Fibroblast of gingiva (primary cell): Measurements from ENCODE around the gene ARL4D.
"Not testable (repeated sequence)": the region's sequence is repeated elsewhere in the genome, so short reads cannot be mapped to it uniquely, and the experiment has no call there.

Experiments used
- DNase-seq: peaks from one replicate; pipeline ENCODE4 v3.0.0-alpha.2; 2011; ENCODE audit warnings: low read depth

The ARL4D gene

DNA sequence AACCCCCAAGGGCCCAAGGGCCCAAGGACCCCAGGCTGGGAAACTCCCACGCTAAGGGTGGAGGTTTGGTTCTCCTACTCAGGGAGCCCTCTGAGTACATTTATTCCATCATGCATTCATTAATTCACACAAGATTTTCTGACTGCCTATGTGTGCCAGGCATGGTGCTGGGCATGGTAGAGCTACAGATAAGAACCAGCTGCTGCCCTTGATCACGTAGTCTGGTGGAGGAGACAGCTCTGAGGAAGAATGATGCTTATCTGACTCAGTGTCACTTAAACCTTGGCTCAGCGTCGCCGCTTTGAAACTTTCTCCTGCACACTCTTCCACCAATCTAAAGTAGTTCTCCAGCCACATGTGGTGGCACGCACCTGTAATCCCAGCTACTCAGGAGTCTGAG, 3.6 kb upstream of the ARL4D start:
- no peak for DNase-seq

DNA sequence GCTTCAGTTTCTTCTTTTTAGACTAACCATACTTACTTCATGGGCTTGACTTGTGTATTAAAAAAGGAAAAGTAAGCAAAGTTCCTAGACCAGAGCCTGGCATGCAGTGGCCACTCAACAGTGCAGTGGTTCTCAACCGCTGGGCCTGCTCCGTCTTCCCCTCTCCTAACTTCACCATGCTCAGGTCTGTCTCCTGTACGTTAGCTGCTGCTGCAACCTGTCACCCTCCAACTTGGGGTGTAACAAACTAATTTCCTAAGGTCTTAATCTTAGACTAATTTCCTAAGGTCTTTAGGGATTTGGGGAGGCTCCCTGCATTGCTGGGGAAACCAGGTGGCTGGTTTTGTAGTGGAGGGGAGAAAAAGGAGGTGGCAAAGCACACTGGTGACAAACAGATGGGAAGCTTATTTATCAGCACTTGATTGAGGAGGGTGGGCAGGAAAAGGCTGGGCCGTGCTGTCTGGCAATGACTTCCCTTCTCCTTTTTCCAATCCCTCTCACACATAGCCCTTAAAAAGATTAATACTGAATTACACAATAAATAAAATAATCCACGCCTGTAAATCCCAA, 2.2 kb upstream of the ARL4D start:
- DNase-seq, result no peak

DNA sequence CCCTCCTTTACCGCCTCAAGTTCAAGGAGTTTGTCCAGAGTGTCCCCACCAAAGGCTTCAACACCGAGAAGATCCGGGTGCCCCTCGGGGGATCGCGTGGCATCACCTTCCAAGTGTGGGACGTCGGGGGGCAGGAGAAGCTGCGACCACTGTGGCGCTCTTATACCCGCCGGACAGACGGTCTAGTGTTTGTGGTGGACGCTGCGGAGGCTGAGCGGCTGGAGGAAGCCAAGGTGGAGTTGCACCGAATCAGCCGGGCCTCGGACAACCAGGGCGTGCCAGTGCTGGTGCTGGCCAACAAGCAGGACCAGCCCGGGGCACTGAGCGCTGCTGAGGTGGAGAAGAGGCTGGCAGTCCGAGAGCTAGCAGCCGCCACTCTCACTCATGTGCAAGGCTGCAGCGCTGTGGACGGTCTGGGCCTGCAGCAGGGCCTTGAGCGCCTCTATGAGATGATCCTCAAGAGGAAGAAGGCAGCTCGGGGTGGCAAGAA, 1.1 kb downstream of the ARL4D start:
- DNase-seq, result peak; percentile 36

DNA sequence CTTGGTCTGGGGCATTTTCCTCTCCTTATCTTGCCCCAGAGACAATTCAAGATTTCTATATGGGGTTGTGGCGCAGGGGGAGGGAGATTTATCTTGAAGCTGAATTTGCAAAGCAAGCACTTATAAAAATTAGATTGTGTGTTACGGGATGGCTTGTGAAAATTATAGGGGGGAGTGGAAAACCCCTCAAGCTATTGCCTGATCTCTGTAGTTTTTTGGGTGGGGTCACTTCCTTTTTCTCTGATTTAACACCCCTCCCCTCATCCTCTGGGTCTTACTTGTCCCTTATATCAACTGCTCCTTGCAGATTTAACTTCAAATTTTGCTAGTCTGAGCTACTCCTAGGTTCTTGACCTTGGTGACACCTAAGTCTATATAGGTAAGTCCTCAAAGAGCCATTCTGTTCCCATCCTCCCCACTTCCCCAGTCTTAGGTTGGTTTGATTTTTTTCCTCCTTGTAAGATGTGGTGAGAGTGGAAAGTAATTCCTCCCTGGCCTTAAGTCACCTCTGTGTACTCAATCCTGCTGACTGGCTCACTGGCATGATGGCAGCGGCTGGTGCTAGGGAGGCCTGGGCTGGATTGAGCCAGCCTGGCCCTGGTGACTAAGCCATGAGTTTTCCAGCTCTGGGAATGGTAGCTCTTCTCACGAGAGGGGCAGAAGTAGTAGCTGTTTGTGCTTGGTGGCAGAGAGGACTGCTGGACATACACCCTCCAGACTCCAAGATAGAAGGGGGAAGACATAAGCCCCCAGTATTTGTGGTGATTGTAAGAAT, 2.3 kb downstream of the ARL4D start:
- DNase-seq, result peak; percentile 88

DNA sequence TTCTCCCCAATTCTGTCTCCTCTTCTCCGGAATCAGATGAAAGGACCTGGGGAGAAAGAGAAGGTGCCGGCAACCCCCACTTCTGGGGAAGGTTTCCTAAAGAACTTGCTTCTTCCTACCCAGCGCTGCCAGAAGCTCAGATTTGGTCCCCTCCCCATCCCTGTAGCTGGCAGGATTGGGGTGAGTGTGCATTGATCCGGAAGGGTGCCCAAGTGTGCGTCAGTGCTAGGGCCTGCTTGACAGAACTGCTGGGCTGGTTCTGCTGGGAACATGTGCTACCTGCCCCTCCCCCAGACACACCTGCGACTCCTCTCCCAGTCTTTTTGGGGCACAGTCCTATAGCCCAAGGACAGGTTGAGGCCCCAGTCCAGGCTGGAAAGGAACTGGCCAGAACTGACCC, 3.3 kb downstream of the ARL4D start:
- no peak for DNase-seq

DNA sequence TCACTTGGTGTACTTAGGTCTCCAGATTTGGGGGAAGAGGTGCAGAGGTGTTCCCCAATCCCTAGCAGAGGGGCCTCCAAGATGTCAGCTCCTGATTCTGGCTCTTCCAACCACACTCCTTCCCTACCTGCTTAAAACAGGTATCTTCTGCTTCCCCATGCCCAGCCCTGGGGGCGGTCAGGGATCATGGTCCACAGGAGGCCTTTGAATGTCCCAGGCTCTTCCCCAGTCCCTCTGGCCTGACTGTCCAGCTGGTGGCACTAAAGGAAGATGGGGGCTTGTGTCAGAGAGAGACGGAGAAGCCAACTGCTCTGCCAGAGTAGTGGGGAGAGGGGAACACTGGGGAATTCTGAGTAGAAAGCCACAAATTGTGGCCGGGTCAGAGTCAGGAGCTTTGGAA, 3.8 kb downstream of the ARL4D start:
- DNase-seq, result no peak

DNA sequence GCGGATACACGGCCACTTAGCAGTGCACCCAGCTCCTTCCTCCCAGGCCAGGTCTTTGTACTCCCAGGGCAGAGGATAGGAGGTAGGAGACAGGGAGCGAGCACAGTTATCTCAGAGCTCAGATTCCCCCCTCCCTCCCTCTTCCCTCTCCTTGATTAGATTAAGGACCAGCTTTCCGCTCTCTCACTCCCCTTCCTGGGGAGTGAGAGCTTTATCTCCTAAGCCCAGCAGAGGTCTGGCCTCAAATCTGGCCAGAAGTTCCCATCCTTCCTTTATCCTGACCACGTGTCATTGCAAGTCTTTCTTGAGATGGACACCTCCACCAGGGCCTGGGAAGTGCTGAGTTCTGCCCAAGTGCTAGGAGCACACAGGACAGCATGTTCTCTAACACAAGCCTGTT, 5.1 kb downstream of the ARL4D start:
- DNase-seq, result no peak

DNA sequence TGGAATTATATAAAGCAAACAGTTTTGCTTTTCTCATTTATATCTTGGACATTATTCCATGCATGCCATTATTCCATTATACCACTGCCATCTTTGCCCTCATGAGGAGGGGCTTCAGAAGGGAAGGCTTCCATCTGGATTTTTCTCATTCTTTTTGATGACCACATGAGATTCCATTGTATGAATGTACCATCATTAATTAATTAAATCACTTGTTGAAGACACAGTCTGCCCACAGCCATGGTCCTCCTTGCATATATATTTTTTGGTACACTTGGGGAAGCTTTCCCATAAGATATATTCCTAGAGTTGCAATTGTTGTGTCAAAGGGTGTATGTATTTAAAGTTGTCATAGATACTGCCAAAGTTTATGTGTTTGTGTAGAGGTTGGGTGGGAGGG, 7.1 kb downstream of the ARL4D start:
- DNase-seq, result no peak

DNA sequence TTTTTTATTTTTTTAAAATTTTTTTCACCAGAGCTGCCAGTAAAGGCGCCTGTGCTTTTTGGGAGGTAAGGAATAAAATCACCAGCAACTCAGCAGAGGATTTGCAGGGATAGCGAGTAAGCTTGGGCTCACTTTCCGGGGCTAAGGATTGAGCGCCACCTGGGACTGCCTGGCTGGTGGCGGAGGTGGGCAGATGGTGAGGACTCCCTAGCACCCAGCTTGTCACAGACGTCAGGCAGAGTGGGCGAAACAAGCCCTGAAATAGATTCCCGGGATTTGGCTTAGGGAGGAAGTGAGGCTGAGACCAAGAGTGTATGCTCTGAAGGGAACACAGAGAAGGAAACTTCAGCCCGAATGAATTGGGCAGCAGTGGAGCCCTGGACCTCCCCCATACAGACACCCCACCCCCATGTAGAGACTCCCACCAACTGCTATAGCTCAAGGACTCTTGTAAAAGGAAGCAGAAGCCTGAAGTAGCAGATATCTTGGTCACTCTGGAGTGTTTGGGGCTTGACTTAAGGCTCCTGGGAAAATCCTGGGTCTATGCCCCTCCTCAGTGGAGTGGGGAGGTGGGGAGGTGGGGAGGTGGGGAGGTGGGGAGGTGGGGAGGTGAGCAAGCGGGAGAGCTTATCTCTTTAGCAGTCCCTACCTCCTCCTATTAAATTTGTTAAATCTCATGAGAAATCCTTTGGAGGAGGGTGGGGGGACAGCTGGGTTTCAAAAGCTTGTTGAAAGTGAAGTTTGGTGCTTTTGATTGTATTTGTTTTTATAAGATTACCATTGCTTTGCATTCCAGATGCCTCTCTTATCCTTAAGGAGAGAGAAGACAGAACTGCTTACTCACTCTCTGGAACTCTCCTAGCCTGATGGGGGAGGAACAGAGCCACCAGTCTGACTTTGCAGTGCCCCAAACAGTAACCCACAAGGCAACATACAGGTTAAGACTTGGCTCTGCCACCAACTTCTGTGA, 8.2 kb downstream of the ARL4D start:
- peak; percentile 55 for DNase-seq

DNA sequence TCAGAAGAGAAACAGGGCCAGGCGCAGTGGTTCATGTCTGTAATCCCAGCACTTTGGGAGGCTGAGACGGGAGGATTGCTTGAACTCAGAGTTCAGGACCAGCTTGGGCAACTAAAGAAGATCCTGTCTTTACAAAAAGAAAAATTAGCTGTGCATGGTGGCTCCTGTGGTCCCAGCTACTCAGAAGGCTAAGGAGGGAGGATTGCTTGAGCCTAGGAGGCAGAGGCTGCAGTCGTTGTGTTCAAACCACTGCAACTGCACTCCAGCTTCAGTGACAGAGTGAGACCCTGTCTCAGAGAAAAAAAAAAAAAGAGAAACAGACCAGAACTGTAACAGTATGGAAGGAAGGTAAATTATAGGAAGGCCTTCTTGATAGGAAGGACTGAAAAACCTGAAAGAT, 10.3 kb downstream of the ARL4D start:
- DNase-seq, result no peak

DNA sequence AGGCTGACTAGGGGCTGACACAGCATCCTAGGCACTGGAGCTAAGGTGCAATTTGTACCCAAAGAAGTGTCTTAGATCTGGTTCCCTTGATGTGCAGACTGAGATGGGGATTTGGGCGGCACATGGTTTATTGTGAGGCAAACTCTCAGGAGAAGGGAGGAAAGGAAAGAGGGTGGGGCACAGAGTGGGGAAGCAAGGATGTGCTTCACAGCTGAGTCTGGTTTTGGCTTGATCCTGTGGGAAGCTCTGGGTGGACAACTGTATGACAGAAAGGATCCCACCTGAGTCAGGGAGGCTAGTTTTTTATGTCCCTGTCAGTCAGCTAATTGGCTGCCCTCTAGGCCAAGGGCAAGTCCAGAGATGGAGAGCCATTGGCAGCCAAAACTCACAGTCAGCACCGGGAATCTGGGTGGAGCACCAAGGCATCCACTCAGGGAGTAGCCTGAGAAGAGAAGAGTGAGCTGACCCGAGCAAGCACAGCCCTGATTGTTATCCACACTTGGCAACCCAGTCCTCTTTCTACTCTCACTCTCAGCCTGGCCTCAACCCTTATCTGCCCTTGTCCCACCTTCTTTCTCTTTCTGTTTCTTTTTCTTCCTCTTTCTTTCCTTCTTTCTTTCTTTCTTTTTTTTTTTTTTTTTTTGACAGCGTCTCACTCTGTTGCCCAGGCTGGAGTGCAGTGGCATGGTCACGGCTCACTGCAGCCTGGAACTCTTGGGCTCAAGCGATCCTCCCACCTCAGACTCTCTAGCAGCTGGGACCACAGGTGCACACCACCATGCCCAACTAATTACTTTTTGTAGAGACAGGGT, 12.0 kb downstream of the ARL4D start:
- no peak for DNase-seq

DNA sequence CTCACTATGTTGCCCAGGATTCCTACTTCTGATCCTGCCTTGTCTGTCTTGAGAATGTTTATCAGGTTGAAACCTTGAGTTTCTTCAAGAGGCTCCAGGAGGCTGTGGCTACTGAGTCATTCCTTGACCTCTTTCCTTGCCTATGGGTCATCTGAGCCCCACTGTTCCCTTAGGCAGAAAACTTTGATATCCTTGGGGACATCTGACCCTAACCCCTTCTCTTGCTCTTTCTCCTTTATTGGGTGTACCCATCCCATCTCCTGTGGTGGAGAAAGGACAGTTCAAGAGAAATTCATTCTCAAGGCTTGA, 12.5 kb downstream of the ARL4D start:
- DNase-seq, result no peak

DNA sequence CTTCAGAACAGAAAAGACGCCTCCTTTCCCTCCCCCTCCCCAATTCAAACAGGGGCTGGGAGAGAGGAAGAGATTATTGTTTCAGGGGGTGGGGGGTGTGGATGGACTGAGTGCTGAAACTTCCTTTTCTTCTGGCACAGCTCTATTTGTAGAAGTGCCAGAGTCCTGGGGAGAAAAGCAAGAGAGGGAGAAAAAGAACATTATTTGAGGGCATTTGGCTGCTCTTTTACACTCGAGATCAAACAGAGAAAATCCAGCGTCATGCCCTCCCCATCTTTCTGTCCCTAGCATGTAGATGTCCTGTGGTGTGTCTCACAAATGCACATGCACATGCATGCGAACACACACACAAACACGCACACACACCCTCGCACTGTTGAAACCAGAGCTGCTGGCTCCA, 13.0 kb downstream of the ARL4D start:
- DNase-seq, result no peak

DNA sequence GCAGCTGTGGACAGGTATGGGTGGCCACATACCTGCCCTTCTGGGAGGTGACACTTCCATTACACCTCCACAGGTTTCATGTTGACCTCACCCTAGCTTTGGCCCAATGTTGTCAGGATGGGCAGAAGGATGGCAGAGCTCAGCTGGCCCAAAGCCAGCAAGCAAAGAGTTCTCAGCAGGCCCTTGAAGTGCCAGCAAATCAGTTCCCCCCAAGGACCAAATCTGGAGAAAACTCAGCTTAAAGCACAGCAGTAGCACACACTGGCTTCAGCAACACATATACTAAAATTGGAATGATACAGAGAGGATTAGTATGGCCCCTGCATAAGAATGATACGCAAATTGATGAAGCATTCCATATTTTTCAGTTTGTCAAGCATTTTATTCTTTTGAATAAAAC, 13.4 kb downstream of the ARL4D start:
- no peak for DNase-seq

DNA sequence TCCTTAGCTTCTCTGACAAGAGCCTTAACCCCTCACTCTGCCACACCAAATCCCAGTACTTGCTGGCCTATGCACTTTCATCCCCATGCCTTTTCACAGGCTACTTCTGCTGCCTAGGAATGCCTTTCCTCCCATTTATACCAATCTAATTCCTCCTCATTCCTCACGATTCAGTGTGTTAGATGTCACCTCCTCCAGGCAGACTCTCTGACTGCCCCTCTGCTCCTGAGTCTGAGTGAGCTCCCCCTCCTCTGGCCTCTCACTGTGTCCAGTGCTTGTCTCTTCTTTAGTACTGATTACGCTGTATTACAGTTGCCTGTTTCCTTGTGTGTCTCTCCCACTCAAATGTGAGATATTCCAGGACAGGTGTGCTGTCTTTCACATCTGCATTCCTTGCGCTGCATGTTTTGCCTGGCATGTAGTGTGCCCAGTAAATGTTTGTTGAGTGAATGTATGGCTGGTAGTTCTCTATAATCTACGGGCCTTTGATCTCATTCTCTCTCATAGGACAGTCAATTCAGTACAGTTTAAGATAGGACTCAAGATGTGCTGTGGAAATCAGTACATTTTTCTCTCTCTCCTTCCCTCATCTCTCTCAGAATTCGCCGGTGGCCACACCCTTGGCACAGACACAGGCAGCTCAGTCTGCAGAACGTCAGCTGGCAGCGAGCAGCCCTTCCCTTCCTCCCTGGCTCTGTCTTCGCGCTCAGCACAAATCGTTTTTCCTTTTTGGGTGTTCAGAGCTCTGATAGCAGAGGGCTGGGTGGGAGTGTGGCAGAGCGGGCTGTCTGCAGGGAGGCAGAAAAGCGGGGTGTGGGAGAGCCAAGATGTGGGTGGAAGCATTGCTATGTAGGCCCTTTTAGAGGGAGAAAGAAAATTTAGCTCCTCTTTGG, 18.5 kb downstream of the ARL4D start:
- DNase-seq, result peak; percentile 71

DNA sequence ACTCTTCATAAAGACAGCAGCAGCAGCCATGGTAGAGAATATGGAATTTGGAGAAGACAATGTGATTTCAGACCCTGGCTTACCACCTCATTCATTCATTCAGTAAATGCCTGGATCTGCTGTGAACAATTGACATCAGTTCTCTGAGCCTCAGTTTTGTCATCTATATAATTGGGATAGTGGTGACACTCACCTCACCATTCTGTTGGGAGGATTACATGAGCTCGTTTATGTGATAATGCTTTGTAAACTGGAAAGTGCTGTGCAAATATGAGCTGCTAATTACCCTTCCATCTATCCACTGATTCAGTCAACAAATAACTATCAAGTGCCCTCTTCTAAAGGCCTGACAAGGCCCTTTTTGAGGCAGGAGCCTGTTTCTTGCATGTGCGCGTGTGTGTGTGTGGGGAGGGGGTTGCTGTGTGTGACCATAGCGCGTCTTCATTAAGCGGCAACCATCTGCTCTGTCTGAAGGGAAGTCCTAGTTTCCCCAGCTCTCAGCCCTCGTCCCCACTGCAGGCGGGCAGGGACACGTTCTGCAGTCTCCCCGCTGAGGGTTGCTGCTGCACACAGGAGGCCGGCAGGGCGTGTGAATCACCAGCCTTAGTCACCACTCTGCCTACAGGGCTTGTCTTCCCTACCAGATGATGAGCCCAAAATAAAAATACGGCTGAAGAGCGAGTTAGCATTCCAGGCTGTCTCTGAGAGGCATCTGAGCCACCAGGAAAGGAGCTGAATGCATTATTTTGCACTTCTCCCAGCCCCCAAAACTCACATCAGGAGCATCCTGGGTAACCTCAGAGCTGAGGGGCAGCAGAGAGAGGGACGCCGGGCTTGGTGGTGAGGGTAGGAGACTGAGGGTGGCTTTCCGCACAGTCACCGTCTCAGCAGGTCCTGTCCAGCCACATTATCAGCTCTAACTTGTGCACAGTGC, 19.9 kb downstream of the ARL4D start:
- DNase-seq, result peak; percentile 81

DNA sequence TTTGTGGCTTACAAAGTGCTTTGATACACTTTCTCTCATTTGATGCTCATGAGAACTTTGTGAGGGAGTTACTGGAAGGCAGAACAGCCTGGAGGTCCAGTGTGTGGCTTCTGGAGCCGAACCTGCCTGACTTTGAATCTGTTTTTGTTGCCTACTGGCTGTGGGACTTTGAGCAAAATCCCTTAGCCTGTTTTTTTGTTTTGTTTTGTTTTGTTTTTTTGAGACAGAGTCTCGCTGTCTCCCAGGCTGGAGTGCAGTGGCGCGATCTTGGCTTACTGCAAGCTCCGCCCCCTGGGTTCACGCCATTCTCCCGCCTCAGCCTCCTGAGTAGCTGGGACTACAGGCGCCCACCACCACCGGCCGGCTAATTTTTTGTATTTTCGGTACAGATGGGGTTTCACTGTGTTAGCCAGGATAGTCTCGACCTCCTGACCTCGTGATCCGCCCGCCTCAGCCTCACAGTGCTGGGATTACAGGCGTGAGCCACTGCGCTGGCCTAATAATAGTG, 20.6 kb downstream of the ARL4D start:
- DNase-seq, result not testable (repeated sequence)

DNA sequence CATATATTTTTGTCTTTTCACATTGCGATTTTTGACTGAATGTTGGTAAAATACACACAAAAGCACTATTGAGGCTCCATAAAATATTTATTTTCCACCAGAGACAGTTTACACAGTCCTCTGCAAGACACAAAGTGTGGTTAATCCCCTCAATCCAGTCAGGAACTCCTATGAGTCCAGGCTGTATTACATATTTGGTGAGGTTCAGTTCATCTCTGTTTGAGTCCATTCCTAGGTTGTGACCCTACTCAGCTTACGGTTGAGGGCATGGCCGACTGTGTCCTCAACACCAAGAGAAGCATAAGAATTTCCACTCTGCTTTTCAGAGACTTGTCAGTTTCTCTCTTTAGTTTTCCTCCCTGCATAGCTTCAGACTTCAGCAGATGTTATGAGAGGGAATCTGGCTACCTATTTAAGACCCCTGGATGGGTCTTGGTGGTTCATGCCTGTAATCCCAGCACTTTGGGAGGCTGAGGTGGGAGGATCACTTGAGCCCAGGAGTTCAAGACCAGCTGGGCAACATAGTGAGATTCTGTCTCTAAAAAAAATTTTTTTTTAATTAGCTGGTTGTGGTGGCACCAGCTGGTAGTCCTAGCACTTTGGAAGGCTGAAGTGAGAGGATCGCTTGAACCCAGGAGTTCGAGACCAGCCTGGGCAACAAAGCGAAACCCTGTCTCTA, 25.1 kb downstream of the ARL4D start:
- DNase-seq, result no peak
